Retinal pigment epithelial cell (primary cell): ENCODE results near the gene C1orf174.

Source experiments
- DNase-seq: peaks from one replicate; pipeline ENCODE4 v3.0.0-alpha.2; 2010; ENCODE audit warnings: low read depth
- H3K4me3 ChIP-seq: 2 replicates; pipeline ENCODE4 v1.5.1; 2011; ENCODE audit warnings: mild to moderate bottlenecking, low read length, control low read depth, moderate library complexity
- TF ChIP-seq, protein P1 (sequence below): conservative IDR thresholded peaks from 2 replicates; pipeline ENCODE4 v1.5.1; 2011; ENCODE audit warnings: low read depth, low read length, control low read depth, inconsistent platforms

C1orf174 gene

DNA sequence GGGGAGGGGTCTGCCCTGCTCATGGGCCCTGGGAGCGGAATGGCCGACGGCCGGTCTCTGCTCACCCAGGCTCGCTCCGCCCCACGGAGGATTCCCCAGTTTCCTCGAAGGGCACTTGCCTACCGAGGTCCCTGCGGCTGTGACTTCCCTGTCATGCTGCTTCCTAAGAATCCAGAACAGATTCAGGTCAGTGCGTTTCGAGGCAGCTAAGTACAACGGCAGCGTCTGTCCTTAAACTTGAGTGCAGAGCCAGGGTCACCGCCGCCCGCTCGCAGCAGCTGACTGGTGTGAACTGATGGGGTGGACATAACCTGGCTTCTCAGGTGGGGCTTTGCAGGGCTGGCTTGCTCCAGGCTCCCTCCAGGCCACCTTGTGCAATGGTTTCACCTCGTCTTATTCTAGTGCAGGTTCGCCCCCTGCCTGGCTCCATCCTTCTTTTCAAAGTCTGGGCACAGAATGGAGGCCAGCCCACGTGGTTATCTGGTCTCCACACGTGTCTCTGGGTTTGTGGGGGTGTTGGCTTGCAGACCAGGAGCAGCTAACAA lies 7.6 kb upstream of the C1orf174 start:
- TF ChIP-seq, protein P1, sequence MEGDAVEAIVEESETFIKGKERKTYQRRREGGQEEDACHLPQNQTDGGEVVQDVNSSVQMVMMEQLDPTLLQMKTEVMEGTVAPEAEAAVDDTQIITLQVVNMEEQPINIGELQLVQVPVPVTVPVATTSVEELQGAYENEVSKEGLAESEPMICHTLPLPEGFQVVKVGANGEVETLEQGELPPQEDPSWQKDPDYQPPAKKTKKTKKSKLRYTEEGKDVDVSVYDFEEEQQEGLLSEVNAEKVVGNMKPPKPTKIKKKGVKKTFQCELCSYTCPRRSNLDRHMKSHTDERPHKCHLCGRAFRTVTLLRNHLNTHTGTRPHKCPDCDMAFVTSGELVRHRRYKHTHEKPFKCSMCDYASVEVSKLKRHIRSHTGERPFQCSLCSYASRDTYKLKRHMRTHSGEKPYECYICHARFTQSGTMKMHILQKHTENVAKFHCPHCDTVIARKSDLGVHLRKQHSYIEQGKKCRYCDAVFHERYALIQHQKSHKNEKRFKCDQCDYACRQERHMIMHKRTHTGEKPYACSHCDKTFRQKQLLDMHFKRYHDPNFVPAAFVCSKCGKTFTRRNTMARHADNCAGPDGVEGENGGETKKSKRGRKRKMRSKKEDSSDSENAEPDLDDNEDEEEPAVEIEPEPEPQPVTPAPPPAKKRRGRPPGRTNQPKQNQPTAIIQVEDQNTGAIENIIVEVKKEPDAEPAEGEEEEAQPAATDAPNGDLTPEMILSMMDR, result no peak
- no peak overlapping the region for H3K4me3 ChIP-seq
- no peak for DNase-seq

DNA sequence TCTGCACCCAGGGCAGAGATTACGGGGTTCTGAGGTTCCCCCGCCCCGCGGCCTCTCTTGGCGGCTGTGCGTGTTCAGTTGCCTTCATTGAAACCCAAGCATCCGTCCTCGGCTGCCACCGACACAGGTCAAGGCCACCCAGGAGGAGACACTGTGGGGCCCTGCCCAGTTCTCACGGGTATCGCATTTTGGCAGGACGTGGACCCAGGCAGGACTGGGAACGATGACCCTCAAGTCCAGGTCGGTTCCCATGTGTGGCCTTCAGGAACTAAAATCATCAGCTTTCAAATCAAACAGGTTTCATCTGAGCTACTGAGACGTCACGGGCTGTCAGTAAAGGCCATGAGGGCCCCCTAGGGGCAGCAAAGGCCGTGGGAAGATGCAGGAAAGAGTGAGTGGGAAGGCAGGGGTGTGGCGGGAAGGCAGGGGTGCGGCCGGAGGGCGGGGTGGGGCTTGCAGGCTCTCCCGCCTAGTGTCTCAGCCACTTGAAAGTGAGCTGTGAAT lies 7.0 kb upstream of the C1orf174 start:
- TF ChIP-seq, protein P1, result peak; percentile 17
- DNase-seq, result no peak
- no peak overlapping the region for H3K4me3 ChIP-seq

DNA sequence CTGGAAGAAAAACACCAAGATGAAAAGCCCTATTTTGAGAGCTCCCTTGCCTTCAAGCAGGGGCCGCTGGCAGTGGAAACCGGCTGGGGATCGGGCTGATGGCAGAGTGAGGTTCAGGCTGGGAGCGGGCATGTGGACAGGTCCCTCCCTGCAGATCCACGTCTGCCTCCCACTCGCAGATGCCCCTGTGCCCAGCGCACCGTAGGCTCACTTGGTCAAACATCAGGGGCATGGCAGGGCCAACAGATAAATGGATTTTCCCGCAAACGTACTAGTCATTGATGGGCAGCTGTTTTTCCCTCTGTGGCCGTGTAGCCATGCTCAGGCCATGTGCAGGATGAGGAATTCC lies 6.6 kb upstream of the C1orf174 start:
- no peak for DNase-seq
- H3K4me3 ChIP-seq, result no peak overlapping the region
- TF ChIP-seq, protein P1, result no peak

DNA sequence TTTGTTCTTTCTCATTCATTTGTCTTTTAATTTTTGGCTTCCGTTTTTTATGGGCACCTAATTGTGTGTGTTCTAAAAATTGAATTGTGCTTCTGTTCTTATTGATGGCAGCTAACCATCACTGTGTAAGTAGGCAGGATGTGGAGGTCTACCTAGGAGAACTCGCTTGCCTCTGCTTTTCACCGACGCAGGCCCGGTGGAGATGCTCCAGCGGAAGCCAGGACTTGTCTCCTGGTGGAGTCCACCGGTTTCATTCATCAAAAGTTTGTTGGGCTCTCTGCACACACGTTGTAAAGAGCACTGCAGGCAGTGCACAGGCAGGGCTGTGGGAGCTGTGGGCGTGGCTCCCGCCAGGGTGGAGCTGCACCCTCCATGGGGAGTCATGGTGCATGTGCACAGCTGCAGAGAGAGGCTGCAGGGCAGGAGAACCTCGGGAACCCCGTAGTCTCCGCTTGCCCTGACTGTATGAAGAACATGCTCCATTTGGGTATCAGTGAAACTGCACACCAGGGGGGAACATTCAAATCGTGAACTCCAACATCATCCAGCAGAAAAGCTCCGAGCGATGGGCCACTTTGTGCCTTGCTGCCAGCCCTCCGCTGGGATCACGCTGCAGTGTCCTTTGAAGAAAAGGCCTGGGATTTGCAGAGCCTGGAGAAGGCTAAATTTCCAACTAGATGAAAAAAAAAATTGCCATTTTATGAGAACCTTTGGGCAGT lies 6.0 kb upstream of the C1orf174 start:
- H3K4me3 ChIP-seq, result no peak overlapping the region
- TF ChIP-seq, protein P1, result no peak
- no peak for DNase-seq

DNA sequence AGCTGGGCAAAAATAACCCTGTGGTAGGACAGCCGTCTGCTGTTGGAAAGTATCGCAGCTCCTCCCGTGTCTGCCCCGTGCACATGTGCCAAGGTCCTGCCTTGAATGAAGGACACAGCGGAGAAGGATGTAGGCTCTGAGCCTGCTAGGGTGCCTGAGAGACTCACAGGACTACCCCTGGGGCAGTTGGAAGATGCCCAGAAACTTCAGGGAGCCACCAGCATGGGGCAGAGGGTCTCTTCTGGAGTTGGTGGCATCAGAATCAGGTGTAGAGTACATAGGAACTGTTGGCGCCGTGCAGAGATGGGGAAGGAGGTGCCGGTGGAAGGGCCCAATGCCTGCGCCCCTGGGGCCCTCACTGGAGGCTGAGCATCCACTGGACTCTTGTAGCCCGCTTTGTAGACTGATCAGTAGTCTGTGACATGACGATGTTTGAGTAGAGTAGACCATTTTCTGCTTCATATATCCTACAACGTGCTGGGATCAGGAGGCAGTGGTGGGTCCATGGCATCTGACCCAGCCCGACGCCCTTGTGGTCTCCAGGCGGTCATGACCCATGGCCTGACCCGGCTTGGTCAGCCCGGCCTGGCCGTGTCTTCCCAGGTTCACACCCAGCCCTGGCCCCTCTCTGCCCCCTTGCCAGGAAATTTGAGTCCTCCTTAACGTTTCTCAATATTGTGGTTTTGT lies 5.3 kb upstream of the C1orf174 start:
- no peak overlapping the region for H3K4me3 ChIP-seq
- DNase-seq, result no peak
- TF ChIP-seq, protein P1, result no peak

DNA sequence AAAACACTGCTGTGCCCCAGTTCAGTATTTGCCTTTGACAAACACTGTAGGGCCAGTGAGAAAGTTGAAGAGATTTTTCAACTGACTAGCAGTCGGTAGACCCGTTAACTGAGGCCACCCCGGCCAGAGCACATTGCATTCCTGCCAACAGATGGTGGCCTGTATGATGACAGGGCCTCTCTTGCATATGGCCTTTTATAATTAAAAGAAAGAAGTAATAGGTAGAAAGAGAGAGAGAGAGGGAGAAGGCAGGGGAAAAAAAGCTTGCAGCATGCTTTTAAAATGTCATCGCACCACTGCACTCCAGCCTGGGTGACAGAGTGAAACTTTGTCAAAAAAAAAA lies 4.7 kb upstream of the C1orf174 start:
- H3K4me3 ChIP-seq, result no peak overlapping the region
- TF ChIP-seq, protein P1, result no peak
- no peak for DNase-seq
